Measurements from ENCODE around the gene ADGRG3.

DNA sequence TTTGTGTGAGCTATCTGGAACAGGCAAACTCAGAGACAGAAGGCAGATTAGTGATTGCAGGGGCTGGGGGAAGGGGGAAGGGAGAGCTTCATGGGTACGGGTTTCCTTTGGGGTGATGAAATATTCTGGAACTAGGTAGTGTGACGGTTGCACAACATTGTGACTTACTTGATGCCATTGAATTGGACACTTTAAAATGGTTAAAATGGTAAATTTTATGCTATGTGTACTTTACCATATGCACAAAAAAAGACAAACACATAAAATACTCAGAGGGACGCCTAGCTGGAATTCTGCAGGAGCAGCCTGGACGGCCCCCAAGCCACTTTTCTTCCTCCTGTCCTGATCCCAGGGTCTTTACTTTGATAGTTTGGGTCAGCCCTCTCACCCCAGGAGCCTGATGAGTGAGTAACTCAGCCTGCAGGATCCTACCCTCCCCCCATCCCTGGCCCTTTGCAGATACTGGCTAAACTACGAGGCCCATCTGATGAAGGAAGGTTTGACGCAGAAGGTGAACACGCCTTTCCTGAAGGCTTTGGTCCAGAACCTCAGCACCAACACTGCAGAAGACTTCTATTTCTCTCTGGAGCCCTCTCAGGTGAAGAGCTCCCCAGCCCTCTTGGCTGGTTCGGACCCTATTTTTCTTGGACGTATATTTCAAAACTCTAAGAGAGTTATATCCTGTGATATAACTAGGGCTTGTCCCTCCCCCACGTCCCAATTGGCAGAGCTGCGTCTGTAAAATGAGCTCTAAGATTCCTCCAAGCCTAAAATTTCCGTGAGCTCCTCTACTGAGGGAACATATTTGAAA lies 7.8 kb downstream of the ADGRG3 start:
- TF ChIP-seq POLR2A (IDR thresholded peaks at IDR 0.05): no peak
- TF ChIP-seq, protein P1, sequence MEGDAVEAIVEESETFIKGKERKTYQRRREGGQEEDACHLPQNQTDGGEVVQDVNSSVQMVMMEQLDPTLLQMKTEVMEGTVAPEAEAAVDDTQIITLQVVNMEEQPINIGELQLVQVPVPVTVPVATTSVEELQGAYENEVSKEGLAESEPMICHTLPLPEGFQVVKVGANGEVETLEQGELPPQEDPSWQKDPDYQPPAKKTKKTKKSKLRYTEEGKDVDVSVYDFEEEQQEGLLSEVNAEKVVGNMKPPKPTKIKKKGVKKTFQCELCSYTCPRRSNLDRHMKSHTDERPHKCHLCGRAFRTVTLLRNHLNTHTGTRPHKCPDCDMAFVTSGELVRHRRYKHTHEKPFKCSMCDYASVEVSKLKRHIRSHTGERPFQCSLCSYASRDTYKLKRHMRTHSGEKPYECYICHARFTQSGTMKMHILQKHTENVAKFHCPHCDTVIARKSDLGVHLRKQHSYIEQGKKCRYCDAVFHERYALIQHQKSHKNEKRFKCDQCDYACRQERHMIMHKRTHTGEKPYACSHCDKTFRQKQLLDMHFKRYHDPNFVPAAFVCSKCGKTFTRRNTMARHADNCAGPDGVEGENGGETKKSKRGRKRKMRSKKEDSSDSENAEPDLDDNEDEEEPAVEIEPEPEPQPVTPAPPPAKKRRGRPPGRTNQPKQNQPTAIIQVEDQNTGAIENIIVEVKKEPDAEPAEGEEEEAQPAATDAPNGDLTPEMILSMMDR (IDR thresholded peaks at IDR 0.05): no peak

All from stomach (tissue), 4 donors.